Stimulated activated CD4-positive, alpha-beta T cell treated with anti-CD3 and anti-CD28 coated beads, Interleukin-12 subunit alpha, Interleukin-12 subunit beta, amount 100 ng/mL, for 48 hours (primary cell): ENCODE measurements around the gene USP48.

Source experiments
- DNase-seq, 3 donors: peaks; one replicate each; pipeline ENCODE4 v3.0.0-alpha.2; 2020; ENCODE audit warnings: low read depth in 2 of 3, low spot score in 1 of 3

Gene USP48

GRCh38 chr1:21749859-21750468 lies 33.0 kb downstream of the USP48 start:
- DNase-seq = no peak

- DNase-seq = no peak
These were observed 33.8 kb downstream of the USP48 start for GRCh38 chr1:21749109-21749508.

- DNase-seq = no peak
These were observed 39.5 kb downstream of the USP48 start for GRCh38 chr1:21743476-21743875.

GRCh38 chr1:21742578-21742977 lies 40.4 kb downstream of the USP48 start:
- DNase-seq = no peak

- no peak for DNase-seq
These were observed 41.7 kb downstream of the USP48 start for GRCh38 chr1:21741206-21741605.

- DNase-seq = no peak
These were observed 46.1 kb downstream of the USP48 start for GRCh38 chr1:21736876-21737275.

- DNase-seq = no peak
These were observed 46.9 kb downstream of the USP48 start for GRCh38 chr1:21736011-21736410.

- no peak for DNase-seq
These were observed 48.4 kb downstream of the USP48 start for GRCh38 chr1:21734526-21734925.

- DNase-seq = no peak
These were observed 50.3 kb downstream of the USP48 start for GRCh38 chr1:21732664-21733063.

- no peak for DNase-seq
These were observed 57.1 kb downstream of the USP48 start for GRCh38 chr1:21725748-21726392.

- no peak for DNase-seq
These were observed 58.4 kb downstream of the USP48 start for GRCh38 chr1:21724570-21724969.

GRCh38 chr1:21724098-21724497 lies 58.9 kb downstream of the USP48 start:
- no peak for DNase-seq

GRCh38 chr1:21721295-21721985 lies 61.5 kb downstream of the USP48 start:
- DNase-seq = no peak

- DNase-seq = no peak
These were observed 66.8 kb downstream of the USP48 start for GRCh38 chr1:21716169-21716568.

- no peak for DNase-seq
These were observed 75.1 kb downstream of the USP48 start for GRCh38 chr1:21707891-21708290.

GRCh38 chr1:21707086-21707840 lies 75.7 kb downstream of the USP48 start:
- no peak for DNase-seq

- DNase-seq = no peak
These were observed 76.7 kb downstream of the USP48 start for GRCh38 chr1:21706151-21706835.

- DNase-seq = no peak
These were observed 77.5 kb downstream of the USP48 start for GRCh38 chr1:21705303-21705980.

GRCh38 chr1:21704145-21704544 lies 78.8 kb downstream of the USP48 start:
- no peak for DNase-seq

- DNase-seq = no peak
These were observed 79.5 kb downstream of the USP48 start for GRCh38 chr1:21703318-21703963.
